SU-DHL-6 (cell line): ENCODE results near the gene KLHL34.

Source experiments
- H2AFZ ChIP-seq: fragments of 200-600 bp; sonication (generic); 2 replicates; pipeline ENCODE4 v1.6.1; 2014; ENCODE audit warnings: low read depth, mild to moderate bottlenecking, moderate library complexity, mixed read lengths, antibody characterized with exemption, low read length; ENCODE audit not compliant: severe bottlenecking
- H3F3A ChIP-seq: fragments of 200-600 bp; shearing (Covaris generic); 2 replicates; pipeline ENCODE4 v1.6.0; 2016; ENCODE audit warnings: antibody characterized with exemption, mild to moderate bottlenecking; ENCODE audit not compliant: insufficient read depth
- H3K27ac ChIP-seq: fragments of 200-600 bp; sonication (generic); 2 replicates; pipeline ENCODE4 v1.5.1; 2016; ENCODE audit warnings: low read depth, mild to moderate bottlenecking, low read length, moderate library complexity, mixed read lengths
- H3K27me3 ChIP-seq: fragments of 200-600 bp; sonication (generic), shearing (Covaris generic); 2 replicates; pipeline ENCODE4 v1.6.0; 2014; ENCODE audit warnings: mild to moderate bottlenecking, low read length
- H3K36me3 ChIP-seq: fragments of 200-600 bp; sonication (generic); 2 replicates; pipeline ENCODE4 v1.6.1; 2014; ENCODE audit warnings: mild to moderate bottlenecking, low read length, mixed read lengths
- H3K4me2 ChIP-seq: fragments of 300-600, 200-600 bp; shearing (Covaris generic), sonication (generic); 2 replicates; pipeline ENCODE4 v1.6.0; 2014; ENCODE audit warnings: low read length, low read depth, mild to moderate bottlenecking; ENCODE audit not compliant: poor library complexity, severe bottlenecking
- H3K4me3 ChIP-seq: fragments of 200-600 bp; sonication (generic); 2 replicates; pipeline ENCODE4 v1.5.1; 2014; ENCODE audit warnings: antibody characterized with exemption, low read length, mild to moderate bottlenecking, mixed read lengths; ENCODE audit not compliant: insufficient read depth, poor library complexity, severe bottlenecking
- H3K79me2 ChIP-seq: fragments of 200-600 bp; sonication (generic); 2 replicates; pipeline ENCODE4 v1.6.1; 2014; ENCODE audit warnings: mild to moderate bottlenecking, low read length, moderate library complexity; ENCODE audit not compliant: insufficient read depth
- H3K9ac ChIP-seq: fragments of 200-600 bp; sonication (generic); 2 replicates; pipeline ENCODE4 v1.7.0; 2014; ENCODE audit warnings: mild to moderate bottlenecking, low read length
- H3K9me2 ChIP-seq: fragments of 200-600 bp; sonication (generic); replicated peaks from 2 replicates; pipeline ENCODE4 v1.6.1; 2014; ENCODE audit warnings: low read length; ENCODE audit not compliant: insufficient read depth
- H3K9me3 ChIP-seq: fragments of 200-600 bp; sonication (generic); 2 replicates; pipeline ENCODE4 v1.6.1; 2014; ENCODE audit warnings: low read length, mixed read lengths; ENCODE audit not compliant: insufficient read depth
- H4K20me1 ChIP-seq: fragments of 200-600 bp; sonication (generic); 2 replicates; pipeline ENCODE4 v1.6.1; 2014; ENCODE audit warnings: low read depth, mild to moderate bottlenecking, antibody characterized with exemption, low read length, moderate library complexity, mixed read lengths
- EZH2phosphoT487 ChIP-seq: fragments of 200-600 bp; sonication (generic), shearing (Covaris generic); conservative IDR thresholded peaks from 2 replicates; pipeline ENCODE4 v1.6.1; 2018; ENCODE audit warnings: mild to moderate bottlenecking, antibody characterized with exemption, low read length, moderate library complexity, mixed read lengths
- TF ChIP-seq, protein P1 (sequence below): fragments of 200-600 bp; sonication (generic); IDR thresholded peaks from one replicate; pipeline ENCODE4 v1.5.1; 2017; ENCODE audit warnings: antibody characterized with exemption, mild to moderate bottlenecking, low read length, moderate library complexity; ENCODE audit not compliant: insufficient read depth, poor library complexity, severe bottlenecking

KLHL34 gene, protein sequence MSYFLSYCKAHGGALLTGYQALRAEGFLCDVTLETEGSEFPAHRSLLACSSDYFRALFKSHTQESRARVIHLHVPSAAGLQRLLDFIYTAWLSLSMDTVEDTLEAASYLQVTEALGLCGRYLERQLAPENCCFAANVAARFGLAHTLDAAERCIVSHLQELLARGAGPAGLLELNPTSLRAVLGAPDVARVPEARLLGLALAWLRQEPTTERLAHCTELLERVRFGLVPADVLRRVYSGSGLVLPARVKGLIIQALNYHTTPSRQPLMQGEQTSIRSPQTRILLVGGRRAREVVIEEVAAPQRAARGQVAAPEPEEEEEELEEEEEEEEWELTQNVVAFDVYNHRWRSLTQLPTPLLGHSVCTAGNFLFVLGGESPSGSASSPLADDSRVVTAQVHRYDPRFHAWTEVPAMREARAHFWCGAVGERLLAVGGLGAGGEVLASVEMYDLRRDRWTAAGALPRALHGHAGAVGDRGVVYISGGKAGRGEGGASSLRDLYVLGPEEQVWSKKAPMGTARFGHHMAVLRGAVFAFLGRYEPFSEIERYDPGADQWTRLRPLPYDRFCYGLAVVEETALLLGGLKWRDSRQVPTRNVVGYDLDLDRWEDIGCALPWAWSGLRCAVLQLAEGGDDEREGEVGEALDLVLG

DNA sequence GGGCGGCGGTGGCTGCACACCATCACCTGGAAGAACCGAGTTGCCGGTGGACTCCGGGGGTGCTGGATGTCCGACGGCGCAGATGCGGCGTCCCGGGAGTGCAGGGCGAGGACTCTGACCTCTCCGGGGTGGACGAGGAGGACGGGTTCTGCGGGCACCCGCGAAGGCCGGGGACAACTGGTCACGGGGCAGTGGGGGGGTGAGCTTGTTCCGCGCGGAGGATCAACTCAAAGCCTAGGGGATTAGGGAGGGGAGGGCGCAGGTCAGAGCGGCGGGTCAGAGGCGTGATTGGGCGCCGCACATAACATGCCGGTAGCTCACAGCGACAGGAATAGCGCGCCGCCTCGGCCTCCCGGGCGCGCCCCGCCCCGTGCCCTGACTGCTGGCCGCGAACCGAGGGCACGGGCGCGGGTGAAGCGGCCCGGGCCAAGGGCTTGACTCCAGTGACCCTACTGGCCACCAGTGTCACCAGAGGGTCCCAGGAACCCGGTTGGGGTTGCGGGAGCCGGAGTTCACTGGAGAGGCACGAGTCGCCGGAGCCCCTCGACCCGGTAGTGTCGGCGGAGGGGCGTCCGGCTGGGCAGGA, at the start of gene KLHL34:
KLHL34 (minus strand) TSS at position 179 of the 586 bp plus-strand sequence. CDS start 542 bp downstream, outside the sequence.
- TF ChIP-seq EZH2phosphoT487 = no peak
- TF ChIP-seq, protein P1, sequence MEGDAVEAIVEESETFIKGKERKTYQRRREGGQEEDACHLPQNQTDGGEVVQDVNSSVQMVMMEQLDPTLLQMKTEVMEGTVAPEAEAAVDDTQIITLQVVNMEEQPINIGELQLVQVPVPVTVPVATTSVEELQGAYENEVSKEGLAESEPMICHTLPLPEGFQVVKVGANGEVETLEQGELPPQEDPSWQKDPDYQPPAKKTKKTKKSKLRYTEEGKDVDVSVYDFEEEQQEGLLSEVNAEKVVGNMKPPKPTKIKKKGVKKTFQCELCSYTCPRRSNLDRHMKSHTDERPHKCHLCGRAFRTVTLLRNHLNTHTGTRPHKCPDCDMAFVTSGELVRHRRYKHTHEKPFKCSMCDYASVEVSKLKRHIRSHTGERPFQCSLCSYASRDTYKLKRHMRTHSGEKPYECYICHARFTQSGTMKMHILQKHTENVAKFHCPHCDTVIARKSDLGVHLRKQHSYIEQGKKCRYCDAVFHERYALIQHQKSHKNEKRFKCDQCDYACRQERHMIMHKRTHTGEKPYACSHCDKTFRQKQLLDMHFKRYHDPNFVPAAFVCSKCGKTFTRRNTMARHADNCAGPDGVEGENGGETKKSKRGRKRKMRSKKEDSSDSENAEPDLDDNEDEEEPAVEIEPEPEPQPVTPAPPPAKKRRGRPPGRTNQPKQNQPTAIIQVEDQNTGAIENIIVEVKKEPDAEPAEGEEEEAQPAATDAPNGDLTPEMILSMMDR = no peak
- H3K9ac ChIP-seq = no peak within 1 kb of the TSS
- no peaks in the 10 kb centered on the region for H3K27me3 ChIP-seq
- H3F3A ChIP-seq = no peaks in the 10 kb centered on the region
- H3K36me3 ChIP-seq = no peaks in the 10 kb centered on the region
- H4K20me1 ChIP-seq = no peaks in the 10 kb centered on the region
- H3K9me3 ChIP-seq = no peaks in the 10 kb centered on the region
- H3K79me2 ChIP-seq = no peaks in the 10 kb centered on the region
- no peak within 1 kb of the TSS for H2AFZ ChIP-seq
- H3K4me2 ChIP-seq = no peak within 1 kb of the TSS
- no peaks in the 10 kb centered on the region for H3K9me2 ChIP-seq
- H3K4me3 ChIP-seq = no peak within 1 kb of the TSS
- H3K27ac ChIP-seq = no peak within 1 kb of the TSS

DNA sequence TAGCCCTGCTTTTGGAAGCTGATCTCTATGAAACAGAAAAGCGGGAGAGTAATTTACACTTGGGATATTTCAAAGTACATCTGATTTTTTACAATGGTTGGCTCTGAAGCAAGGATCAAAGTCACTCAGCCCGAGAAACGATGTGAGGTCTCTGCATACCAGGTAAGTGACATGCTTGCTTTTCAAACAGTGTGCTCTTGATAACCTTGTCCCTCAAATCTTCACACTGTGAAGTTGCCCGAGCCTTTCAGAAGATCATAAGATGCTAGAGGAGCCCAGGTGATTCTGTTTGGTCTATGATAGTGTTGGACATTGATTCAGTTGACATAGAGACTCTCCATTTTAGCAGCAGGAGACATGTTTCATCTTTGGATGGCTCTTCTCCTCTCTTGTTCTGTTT, 47.1 kb upstream of the KLHL34 start:
- H3K9me3 ChIP-seq = no peaks in the 10 kb centered on the region
- H3F3A ChIP-seq = no peaks in the 10 kb centered on the region
- no peaks in the 10 kb centered on the region for H3K27me3 ChIP-seq
- TF ChIP-seq, protein P1 = no peak
- TF ChIP-seq EZH2phosphoT487 = no peak
- no peak overlapping the region for H3K9ac ChIP-seq
- H3K79me2 ChIP-seq = no peaks in the 10 kb centered on the region
- no peak overlapping the region for H2AFZ ChIP-seq
- H3K36me3 ChIP-seq = no peaks in the 10 kb centered on the region
- H3K27ac ChIP-seq = no peak overlapping the region
- no peak overlapping the region for H3K4me2 ChIP-seq
- no peaks in the 10 kb centered on the region for H3K9me2 ChIP-seq
- no peak overlapping the region for H3K4me3 ChIP-seq
- H4K20me1 ChIP-seq = no peaks in the 10 kb centered on the region

DNA sequence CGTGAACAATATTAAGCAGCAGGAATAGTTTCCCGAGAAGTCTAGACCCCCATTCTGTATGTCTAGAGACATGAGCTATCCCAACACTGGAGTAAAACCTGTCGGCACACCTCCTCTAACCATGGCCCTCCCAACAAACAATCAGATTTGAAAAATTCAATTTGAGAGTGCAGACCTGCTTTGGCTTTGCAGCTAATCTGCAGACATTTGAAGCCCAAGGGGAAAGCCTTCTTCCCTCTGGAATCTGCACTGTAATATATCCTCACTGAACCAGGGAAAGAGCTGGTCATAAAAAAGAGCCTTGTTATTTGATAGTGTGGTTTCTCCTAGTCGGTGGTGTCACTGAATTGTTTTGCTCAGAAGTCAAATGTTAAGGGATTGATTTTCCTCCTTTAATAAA, 44.6 kb upstream of the KLHL34 start:
- Histone ChIP-seq H3K9ac (no peak overlapping the region), H3K4me2 (no peak overlapping the region), H3K4me3 (no peak overlapping the region), H3K79me2 (no peaks in the 10 kb centered on the region), H3K27ac (no peak overlapping the region), H3K9me2 (no peaks in the 10 kb centered on the region), H4K20me1 (no peaks in the 10 kb centered on the region), H3F3A (no peaks in the 10 kb centered on the region), H3K27me3 (no peaks in the 10 kb centered on the region), H3K36me3 (no peaks in the 10 kb centered on the region), H2AFZ (no peak overlapping the region), H3K9me3 (no peaks in the 10 kb centered on the region)
- TF ChIP-seq, protein P1 = no peak
